VCaP (cell line): ENCODE data around the gene MBD2.
A peak's percentile ranks its signal among the peaks of the same experiment; 100 is the strongest.
"Not testable (repeated sequence)": the region's sequence is repeated elsewhere in the genome, so short reads cannot be mapped to it uniquely, and the experiment has no call there.

Experiments used
- H3K27ac ChIP-seq: fragments of 450-650 bp; 2 replicates; pipeline ENCODE4 v1.5.1; 2017
- CTCF ChIP-seq: fragments of 450-650 bp; conservative IDR thresholded peaks from 2 replicates; pipeline ENCODE4 v1.5.1; 2017; ENCODE audit warnings: mild to moderate bottlenecking, moderate library complexity

The MBD2 gene

DNA sequence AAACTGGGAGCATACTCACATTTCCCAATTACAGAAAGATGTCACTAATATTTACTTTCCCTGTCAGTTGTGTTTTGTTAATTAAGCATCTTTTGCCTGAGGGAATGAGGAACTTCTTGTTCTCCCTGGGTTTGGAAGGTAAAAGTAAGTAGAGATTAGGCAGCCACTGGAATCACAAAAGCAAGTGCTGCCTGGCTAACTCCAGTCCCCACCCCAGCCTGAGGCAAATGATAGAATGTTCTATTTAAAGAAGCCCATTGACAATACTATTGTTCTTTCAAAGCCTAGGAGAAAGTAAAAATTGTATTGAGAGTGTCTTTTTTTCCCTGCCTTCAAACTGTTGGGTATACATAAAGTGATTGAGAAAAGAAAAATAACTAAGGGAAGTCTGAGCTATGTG, 93.8 kb downstream of the MBD2 start:
- H3K27ac ChIP-seq = no peak overlapping the region
- TF ChIP-seq CTCF = no peak

GRCh38 chr18:54130177-54130576, 94.3 kb downstream of the MBD2 start:
- H3K27ac ChIP-seq = no peak overlapping the region
- TF ChIP-seq CTCF = no peak

- no peak for TF ChIP-seq CTCF
- H3K27ac ChIP-seq = no peak overlapping the region
Measured at GRCh38 chr18:54129448-54130067, 94.9 kb downstream of the MBD2 start.

GRCh38 chr18:54127759-54128378, 96.6 kb downstream of the MBD2 start:
- no peak overlapping the region for H3K27ac ChIP-seq
- TF ChIP-seq CTCF = peak; percentile 77

DNA sequence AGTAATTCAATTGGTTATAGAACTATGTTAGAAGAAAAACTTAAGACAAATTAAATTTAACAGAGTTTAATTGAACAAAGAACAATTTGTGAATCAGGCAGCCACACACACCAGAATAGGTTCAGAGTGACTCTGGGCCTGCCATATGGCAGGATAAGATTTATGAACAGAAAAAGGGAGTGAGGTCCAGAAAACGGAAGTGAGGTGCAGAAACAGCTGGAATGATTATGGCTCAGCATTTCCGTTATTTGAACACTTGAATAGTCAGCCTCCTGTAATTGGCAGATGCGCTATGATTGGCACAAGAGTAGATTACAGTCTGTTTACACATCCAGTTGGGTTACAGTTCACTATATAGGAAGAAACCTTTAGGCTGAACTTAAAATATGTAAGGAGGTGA, 99.0 kb downstream of the MBD2 start:
- TF ChIP-seq CTCF = no peak

DNA sequence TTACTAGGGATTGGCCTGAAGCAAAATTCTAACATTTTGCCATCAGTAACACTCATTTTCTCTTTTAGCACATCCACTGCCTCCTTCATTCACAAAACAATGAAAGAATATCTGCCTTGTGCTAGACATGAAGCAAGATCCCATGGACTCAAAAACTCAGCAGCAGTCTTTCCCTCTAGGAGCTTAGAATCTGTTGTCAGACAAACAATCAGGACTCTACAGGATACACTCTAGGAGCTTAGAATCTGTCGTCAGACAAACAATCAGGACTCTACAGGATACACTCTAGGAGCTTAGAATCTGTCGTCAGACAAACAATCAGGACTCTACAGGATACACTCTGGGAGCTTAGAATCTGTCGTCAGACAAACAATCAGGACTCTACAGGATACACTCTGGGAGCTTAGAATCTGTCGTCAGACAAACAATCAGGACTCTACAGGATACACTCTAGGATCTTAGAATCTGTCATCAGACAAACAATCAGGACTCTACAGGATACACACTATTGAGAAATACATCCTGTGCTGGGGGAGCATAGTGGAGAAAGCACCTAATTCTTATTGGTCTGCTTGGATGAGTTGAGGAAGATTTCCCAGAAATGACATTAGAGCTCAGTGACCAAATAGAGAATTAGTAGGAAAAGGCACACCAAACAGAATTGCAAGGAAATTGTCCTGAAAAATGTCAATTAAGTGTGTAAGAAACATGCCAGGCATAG, 100.6 kb downstream of the MBD2 start:
- not testable (repeated sequence) for H3K27ac ChIP-seq

More for the DNA sequence above, 99.0 kb downstream of the MBD2 start:
- no peak overlapping the region for H3K27ac ChIP-seq

DNA sequence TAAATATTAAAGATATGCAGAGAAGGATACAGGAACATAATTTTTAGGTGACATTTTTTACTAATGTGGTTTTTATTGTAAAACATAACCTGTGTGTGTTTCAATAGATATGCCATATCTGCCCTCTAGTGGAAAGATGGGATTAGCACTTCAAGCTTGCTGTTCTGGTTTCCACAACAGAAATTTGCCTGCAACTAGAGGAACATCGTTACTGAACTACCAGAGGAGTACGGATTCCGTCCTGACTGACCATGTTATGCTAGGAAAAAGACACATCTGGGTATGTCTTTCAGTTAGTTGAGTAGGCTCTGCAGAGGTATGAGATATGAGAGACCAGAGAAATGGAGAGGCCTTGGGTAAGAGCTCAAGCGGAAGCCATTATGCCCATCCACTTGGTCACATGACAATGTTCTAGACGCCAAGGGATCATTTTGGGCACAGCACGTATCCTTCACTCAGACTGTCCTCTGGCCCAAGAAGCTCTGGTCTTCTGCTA, 104.9 kb downstream of the MBD2 start:
- no peak overlapping the region for H3K27ac ChIP-seq
- peak; percentile 86 for TF ChIP-seq CTCF
